NCI-H1092 (cell line): Measurements from ENCODE around the gene PBX2.

Source experiments
- DNase-seq: peaks from one replicate; lab custom pipeline; 2025; lab: John Stamatoyannopoulos, UW

Gene PBX2

GRCh38 chr6:32174416-32174815, 15.6 kb downstream of the PBX2 start:
- no peak for DNase-seq

DNA sequence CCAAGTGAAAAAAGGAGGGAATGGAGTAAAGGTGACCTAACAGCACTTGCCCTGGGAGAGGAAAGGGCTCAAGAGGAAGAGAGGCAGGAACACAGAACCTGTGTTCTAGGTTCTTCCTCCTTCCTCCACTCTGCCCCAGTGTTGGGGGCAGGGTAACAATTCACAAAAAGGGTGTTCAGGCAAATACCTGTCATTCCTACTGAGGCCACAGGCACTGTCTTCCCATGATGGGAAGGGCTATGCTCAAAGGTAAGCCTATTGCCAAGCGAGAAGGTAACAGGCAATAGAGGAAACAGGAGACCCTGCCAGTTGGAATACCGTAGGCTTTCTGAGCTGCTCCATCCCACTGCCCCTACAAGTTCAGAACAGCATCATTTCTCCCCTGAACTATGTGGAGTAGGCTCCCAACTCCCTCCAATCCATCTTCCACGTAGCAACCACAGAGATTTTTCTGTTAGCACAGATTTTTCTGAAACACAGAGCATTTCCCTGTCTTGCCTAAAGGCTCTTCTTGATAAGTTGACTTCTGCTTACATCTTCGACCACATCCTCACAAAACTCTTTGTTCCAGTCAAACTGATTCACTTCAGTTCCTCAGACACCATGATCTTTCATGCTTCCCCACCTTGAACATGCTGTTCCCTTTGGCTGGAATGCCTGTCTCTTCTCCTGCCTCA, 16.8 kb downstream of the PBX2 start:
- DNase-seq: no peak

DNA sequence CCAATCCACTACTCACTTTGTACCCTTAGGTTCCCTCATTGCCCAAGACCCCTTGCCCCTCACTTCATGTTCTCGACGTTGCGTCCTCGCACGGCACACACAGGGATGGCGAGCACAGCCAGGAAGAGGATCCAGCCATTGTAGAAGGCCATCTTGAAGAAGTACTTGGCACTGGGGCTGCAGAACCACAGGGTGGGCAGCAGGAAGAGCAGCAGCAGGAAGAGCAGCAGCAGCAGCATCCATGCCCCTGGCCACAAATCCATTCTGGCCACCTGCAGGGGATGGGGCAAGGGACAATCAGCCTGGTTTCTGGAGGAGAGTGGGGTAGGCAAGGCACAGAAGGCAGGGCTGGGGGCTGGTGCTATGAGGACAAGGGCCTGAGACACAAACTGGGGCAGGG, 18.8 kb downstream of the PBX2 start:
- DNase-seq: no peak

GRCh38 chr6:32170294-32170693, 19.7 kb downstream of the PBX2 start:
- DNase-seq: no peak

GRCh38 chr6:32168807-32169591, 21.0 kb downstream of the PBX2 start:
- DNase-seq: no peak

DNA sequence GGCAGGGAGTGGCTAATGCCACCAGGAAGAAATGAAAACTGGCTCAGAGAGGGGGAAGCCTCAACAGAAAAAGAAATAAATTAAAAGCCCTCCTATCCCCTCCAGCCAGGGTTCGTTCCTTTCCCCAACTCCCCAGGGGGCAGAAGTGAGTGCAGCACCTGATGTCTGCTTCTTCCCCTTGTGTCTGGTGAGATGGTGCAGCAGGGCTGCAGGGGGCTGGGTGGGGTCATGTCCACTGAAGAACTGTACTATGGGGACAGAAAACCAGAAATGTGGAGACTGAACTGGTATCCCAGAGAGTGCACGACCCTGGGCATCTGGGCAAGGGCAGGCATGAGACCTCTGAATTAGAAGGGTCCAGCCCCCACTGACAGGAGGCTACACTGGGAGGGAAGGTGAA, 21.7 kb downstream of the PBX2 start:
- no peak for DNase-seq

DNA sequence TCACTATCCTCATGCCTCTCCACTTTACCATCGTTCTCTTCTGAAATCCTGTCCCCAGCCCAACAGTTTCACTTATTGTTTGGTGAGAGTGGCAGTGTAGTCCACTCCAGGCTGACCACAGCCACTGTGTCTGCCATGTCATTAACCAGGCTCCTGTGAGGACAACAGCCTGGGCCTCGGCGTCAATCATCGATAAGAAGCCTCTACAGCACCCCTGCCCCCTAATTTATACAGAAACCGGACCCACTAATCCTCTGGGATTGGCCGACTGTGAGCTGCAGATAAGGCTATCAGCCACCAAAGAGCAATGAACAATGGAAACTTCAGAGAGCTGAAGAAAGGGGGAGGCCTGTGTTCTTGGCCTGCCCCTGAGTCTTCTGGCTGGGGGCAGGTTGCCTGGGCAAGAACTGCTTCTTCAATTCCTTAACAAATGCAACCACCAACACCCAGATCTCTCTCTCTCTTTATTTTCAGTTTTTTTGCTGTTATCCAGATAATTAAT, 22.2 kb downstream of the PBX2 start:
- no peak for DNase-seq

GRCh38 chr6:32167154-32167760, 22.7 kb downstream of the PBX2 start:
- no peak for DNase-seq

GRCh38 chr6:32166411-32167061, 23.5 kb downstream of the PBX2 start:
- DNase-seq: no peak

DNA sequence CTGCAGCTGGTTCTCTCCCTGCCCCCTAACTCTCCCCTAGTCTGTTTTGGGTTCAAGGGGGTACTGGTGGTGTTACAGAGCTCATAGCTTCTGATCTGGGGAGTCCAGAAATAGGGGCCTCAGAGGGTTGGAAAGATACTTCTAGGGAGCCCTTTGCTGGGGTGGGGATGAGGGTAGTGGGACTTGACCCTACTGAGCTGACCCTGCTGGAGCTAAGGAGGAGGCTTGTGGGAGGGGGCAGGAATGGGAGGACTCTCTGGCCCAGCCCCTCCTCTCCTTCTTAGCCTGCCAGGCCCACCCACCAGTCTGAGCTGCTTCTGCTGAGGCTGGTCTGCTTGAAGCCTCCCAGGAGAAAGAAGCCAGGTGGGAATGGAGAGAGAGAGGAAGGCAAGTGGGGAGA, 25.7 kb downstream of the PBX2 start, which contains the start of gene EGFL8:
Gene EGFL8, plus strand, starts transcription at position 301 of the 400 bp plus-strand sequence. CDS start 1,571 bp downstream, outside the sequence.
- DNase-seq: no peak

DNA sequence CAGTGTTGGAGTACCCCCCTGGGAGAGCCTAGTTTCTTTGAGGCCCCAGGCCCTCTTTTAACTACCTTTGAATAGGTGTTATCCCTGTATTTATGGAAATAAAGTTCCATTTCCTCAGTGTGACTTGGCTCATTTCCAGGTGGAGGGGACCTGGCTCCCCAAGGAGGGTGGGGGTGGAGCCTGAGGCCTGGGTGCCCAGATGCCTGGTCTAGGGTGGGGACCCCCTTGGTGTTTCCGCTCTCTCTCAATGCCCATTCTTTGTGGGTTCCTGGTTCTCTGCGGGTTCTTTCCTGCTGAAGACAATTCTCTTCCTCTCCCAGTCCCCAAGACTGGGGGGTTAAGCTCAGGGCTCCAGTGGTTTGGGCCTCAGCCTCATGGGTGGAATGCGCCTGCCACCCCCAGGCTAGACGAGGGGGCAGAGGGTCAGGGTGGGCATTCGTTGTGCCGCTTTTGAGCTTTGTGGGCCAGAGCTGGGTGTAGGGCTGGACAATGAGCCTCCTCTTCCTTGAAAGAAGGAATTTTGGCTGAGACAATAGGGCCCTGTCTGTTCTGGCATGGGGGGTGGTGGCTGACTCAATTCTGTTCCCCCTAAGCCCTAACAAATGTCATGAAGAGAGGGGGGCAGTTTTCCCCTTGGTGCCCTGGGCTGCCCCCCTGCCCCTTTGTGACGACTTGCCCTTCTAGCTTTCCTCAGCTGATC, 26.3 kb downstream of the PBX2 start:
- DNase-seq: no peak

GRCh38 chr6:32158052-32158451, 31.9 kb downstream of the PBX2 start:
- no peak for DNase-seq

GRCh38 chr6:32156891-32157290, 33.1 kb downstream of the PBX2 start:
- no peak for DNase-seq

DNA sequence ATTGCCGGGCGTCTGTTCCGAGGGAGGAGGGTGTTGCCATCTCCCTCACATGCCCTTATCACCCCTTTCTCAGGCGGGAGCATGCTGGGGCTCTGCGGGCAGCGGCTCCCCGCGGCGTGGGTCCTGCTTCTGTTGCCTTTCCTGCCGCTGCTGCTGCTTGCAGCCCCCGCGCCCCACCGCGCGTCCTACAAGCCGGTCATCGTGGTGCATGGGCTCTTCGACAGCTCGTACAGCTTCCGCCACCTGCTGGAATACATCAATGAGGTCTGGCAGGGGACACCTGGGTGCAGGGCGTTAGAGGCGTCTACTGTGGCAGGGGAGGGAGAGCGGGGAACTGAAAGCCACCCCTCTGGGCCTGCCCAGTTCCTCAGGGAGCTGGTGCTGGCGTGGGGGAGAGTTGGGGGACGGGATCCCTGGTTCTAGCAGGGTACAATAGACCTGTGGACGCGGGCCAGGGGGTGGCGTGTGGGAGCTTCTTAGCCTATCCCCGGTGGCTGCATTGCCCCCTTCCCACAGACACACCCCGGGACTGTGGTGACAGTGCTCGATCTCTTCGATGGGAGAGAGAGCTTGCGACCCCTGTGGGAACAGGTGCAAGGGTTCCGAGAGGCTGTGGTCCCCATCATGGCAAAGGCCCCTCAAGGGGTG, 35.4 kb downstream of the PBX2 start:
- peak; percentile 35 for DNase-seq

- peak; percentile 43 for DNase-seq
Observed at GRCh38 chr6:32153564-32154513, 36.2 kb downstream of the PBX2 start, which contains the start of gene PPT2. TSS of gene PPT2 (plus strand) at chr6:32154141. CDS start at chr6:32154595, 454 bp downstream.

GRCh38 chr6:32152769-32153563, 37.0 kb downstream of the PBX2 start:
- no peak for DNase-seq

- no peak for DNase-seq
Observed at GRCh38 chr6:32151863-32152768, 37.9 kb downstream of the PBX2 start, which contains the start of gene PRRT1. TSS of gene PRRT1 (minus strand) at chr6:32151939. CDS start at chr6:32151827, 112 bp downstream.
